Thoracic aorta (tissue), 2 donors: ENCODE measurements around the gene FTMT. TPM values are rescaled to one million over a fixed set of nuclear protein-coding genes. Genes with fewer than 3 reads are reported as not detected.

Source experiments
- ATAC-seq: fragments of 150-250 bp; one replicate; pipeline ENCODE4 v1.8.0; 2017; ENCODE audit warnings: low read depth; ENCODE audit not compliant: insufficient number of reproducible peaks, low FRiP score
- DNase-seq: peaks from one replicate; pipeline ENCODE4 v3.0.0-alpha.2; 2020; ENCODE audit warnings: low spot score
- H3K27ac ChIP-seq, 2 donors: fragments of 200-600 bp; sonication (generic); 1 replicate in 1 of 2; 2 replicates in 1 of 2; pipeline ENCODE4 v1.5.1; 2016; ENCODE audit warnings: mild to moderate bottlenecking in 2 of 2, moderate library complexity in 2 of 2
- H3K27me3 ChIP-seq: fragments of 200-600 bp; sonication (generic); replicated peaks from 2 replicates; pipeline ENCODE4 v1.6.0; 2016; ENCODE audit warnings: mild to moderate bottlenecking; ENCODE audit not compliant: insufficient read depth
- H3K36me3 ChIP-seq: fragments of 200-600 bp; sonication (generic); one replicate; pipeline ENCODE4 v1.5.1; 2016
- H3K4me1 ChIP-seq, 2 donors: fragments of 200-600 bp; sonication (generic); 1 replicate in 1 of 2; 2 replicates in 1 of 2; pipeline versions ENCODE4 v1.5.1 to v1.6.0; 2016; ENCODE audit warnings: low read depth in 2 of 2, mild to moderate bottlenecking in 1 of 2; ENCODE audit not compliant: control insufficient read depth in 1 of 2
- H3K4me3 ChIP-seq: fragments of 200-600 bp; sonication (generic); 2 replicates; pipeline ENCODE4 v1.5.1; 2016; ENCODE audit warnings: mild to moderate bottlenecking
- H3K9me3 ChIP-seq: fragments of 200-600 bp; sonication (generic); 2 replicates; pipeline ENCODE4 v1.5.1; 2016
- total RNA-seq, 2 donors: library from RNA; depleted of rRNA; stranded (reverse); fragments of >200 nt; gene quantifications; one replicate each; pipeline versions ENCODE4 v1.1.0 to v1.2.3, GENCODE V29; 2016
- TF ChIP-seq, protein P1 (sequence below): fragments of 200-600 bp; sonication (generic); IDR thresholded peaks from one replicate; pipeline ENCODE4 v1.5.1; 2019; ENCODE audit warnings: antibody characterized with exemption

FTMT gene
- total RNA-seq, 2 donors from 2014 or later, result not detected

DNA sequence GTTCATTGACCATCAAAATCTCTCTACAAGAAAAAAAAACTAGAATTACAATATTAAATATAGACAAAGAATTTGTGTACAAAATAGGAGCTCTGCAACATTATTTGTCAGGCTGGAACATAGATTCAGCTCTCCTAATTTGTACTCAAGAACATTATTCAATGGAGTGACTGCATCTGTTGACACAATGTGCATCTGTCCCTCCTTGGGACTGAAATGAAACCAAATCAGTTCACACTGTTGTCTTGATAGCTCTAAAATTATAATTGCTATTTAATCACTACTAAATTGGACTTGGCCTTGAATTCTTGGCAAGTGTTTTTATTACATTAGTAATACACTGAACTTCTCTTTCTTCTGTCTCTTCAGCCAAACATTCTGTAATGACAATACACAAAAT lies 47.7 kb downstream of the FTMT start:
- Histone ChIP-seq H3K36me3 (no peaks in the 10 kb centered on the region), H3K27me3 (no peaks in the 10 kb centered on the region), H3K9me3 (no peaks in the 10 kb centered on the region), H3K4me1 (no peaks in the 10 kb centered on the region), H3K4me3 (no peak overlapping the region), H3K27ac (no peak overlapping the region)
- ATAC-seq, result no peak
- TF ChIP-seq, protein P1, sequence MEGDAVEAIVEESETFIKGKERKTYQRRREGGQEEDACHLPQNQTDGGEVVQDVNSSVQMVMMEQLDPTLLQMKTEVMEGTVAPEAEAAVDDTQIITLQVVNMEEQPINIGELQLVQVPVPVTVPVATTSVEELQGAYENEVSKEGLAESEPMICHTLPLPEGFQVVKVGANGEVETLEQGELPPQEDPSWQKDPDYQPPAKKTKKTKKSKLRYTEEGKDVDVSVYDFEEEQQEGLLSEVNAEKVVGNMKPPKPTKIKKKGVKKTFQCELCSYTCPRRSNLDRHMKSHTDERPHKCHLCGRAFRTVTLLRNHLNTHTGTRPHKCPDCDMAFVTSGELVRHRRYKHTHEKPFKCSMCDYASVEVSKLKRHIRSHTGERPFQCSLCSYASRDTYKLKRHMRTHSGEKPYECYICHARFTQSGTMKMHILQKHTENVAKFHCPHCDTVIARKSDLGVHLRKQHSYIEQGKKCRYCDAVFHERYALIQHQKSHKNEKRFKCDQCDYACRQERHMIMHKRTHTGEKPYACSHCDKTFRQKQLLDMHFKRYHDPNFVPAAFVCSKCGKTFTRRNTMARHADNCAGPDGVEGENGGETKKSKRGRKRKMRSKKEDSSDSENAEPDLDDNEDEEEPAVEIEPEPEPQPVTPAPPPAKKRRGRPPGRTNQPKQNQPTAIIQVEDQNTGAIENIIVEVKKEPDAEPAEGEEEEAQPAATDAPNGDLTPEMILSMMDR, result no peak
- DNase-seq, result no peak

Other genes starting within 250 kb of the FTMT start
- gene SRFBP1, start 110.1 kb downstream of the FTMT start, total RNA-seq, result 10 to 100 TPM in 1 of 2 donors, 1 to 10 TPM in 1; 8.0 to 22.9 TPM
- gene LOX, start 226.4 kb downstream of the FTMT start, total RNA-seq, result 10 to 100 TPM; 32.9 to 65.2 TPM